Measurements from ENCODE around the gene REPS1.

The REPS1 gene

GRCh38 chr6:138907167-138907566 lies 80.9 kb downstream of the REPS1 start:
- no peak for TF ChIP-seq CTCF (IDR thresholded peaks at IDR 0.05)

- TF ChIP-seq CTCF (IDR thresholded peaks at IDR 0.05) = no peak
Measured at GRCh38 chr6:138897031-138897430, 91.0 kb downstream of the REPS1 start.

- TF ChIP-seq CTCF (IDR thresholded peaks at IDR 0.05) = no peak
Measured at GRCh38 chr6:138896104-138896756, 91.8 kb downstream of the REPS1 start.

- TF ChIP-seq CTCF (IDR thresholded peaks at IDR 0.05) = no peak
Measured at GRCh38 chr6:138891255-138891986, 96.6 kb downstream of the REPS1 start.

GRCh38 chr6:138885156-138885819 lies 102.8 kb downstream of the REPS1 start:
- TF ChIP-seq CTCF (IDR thresholded peaks at IDR 0.05) = no peak

- TF ChIP-seq CTCF (IDR thresholded peaks at IDR 0.05) = no peak
Measured at GRCh38 chr6:138882369-138883017, 105.6 kb downstream of the REPS1 start.

- no peak for TF ChIP-seq CTCF (IDR thresholded peaks at IDR 0.05)
Measured at GRCh38 chr6:138873191-138873590, 114.9 kb downstream of the REPS1 start.
